ENCODE measurements around the gene LAT.
"Not testable (repeated sequence)": the region's sequence is repeated elsewhere in the genome, so short reads cannot be mapped to it uniquely, and the experiment has no call there.

GRCh38 chr16:29004496-29005139 is 19.8 kb downstream of the LAT start:
- TF ChIP-seq, protein P1, sequence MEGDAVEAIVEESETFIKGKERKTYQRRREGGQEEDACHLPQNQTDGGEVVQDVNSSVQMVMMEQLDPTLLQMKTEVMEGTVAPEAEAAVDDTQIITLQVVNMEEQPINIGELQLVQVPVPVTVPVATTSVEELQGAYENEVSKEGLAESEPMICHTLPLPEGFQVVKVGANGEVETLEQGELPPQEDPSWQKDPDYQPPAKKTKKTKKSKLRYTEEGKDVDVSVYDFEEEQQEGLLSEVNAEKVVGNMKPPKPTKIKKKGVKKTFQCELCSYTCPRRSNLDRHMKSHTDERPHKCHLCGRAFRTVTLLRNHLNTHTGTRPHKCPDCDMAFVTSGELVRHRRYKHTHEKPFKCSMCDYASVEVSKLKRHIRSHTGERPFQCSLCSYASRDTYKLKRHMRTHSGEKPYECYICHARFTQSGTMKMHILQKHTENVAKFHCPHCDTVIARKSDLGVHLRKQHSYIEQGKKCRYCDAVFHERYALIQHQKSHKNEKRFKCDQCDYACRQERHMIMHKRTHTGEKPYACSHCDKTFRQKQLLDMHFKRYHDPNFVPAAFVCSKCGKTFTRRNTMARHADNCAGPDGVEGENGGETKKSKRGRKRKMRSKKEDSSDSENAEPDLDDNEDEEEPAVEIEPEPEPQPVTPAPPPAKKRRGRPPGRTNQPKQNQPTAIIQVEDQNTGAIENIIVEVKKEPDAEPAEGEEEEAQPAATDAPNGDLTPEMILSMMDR (IDR thresholded peaks at IDR 0.05): not testable (repeated sequence)
- TF ChIP-seq POLR2A (IDR thresholded peaks at IDR 0.05): not testable (repeated sequence)

All from lower leg skin (tissue), 3 donors.